A549 (cell line): Measurements from ENCODE around the gene ANKRD10. TPM values are rescaled to one million over a fixed set of nuclear protein-coding genes. Genes with fewer than 3 reads are reported as not detected.

Experiments used
- ATAC-seq, 2 experiments: fragments of 200-7000 bp in 1 of 2; fragments of >200 bp in 1 of 2; cut with Nextera tagmentation in 1 of 2; cut with Tn5 transposase in 1 of 2; 3 replicates each; pipeline versions ENCODE4 v1.8.0 to v1.9.1; 2018 to 2020; ENCODE audit warnings: mild to moderate bottlenecking in 1 of 2, moderate library complexity in 1 of 2
- CTCF ChIA-PET: fragments of 300-600 bp; sonication (Branson Sonifier 250); formaldehyde crosslinking; extraction: SDS; loops from one replicate; lab custom pipeline; 2021; ENCODE audit warnings: antibody characterized with exemption, inconsistent platforms; lab: Yijun Ruan, JAX
- POLR2A ChIA-PET: fragments of 350-600 bp; formaldehyde crosslinking; extraction: SDS; loops from one replicate; lab custom pipeline; 2021; ENCODE audit warnings: antibody characterized with exemption, inconsistent platforms; lab: Yijun Ruan, JAX
- DNase-seq, 2 experiments: peaks; one replicate each; pipeline versions ENCODE4 v3.0.0 to v3.0.0-alpha.2; 2011 to 2016; ENCODE audit warnings: low read depth in 1 of 2, low spot score in 1 of 2
- FAIRE-seq: peaks from 2 replicates; lab custom pipeline; 2011; peaks lifted over from hg19 to GRCh38; lab: Jason Lieb, UNC
- H3K27ac ChIP-seq, 2 experiments: fragments of >200 bp; sonication (Bioruptor Twin); formaldehyde crosslinking; 3 replicates each; pipeline ENCODE4 v1.5.1; 2016 to 2017
- H3K4me1 ChIP-seq: fragments of >200 bp; sonication (Bioruptor Twin); formaldehyde crosslinking; 3 replicates; pipeline ENCODE4 v1.6.1; 2016
- H3K4me2 ChIP-seq: fragments of >200 bp; sonication (Bioruptor Twin); formaldehyde crosslinking; 3 replicates; pipeline ENCODE4 v1.6.1; 2016
- H3K4me3 ChIP-seq: fragments of >200 bp; sonication (Bioruptor Twin); formaldehyde crosslinking; 3 replicates; pipeline ENCODE4 v1.5.1; 2016
- H3K9me3 ChIP-seq: fragments of >200 bp; sonication (Bioruptor Twin); formaldehyde crosslinking; 3 replicates; pipeline ENCODE4 v1.6.1; 2016
- CBX2 ChIP-seq: fragments of 200-600 bp; sonication (generic); IDR thresholded peaks from 2 replicates; pipeline ENCODE4 v1.6.1; 2016; ENCODE audit warnings: low read depth, mild to moderate bottlenecking, borderline replicate concordance
- CBX8 ChIP-seq: fragments of 200-600 bp; sonication (generic); IDR thresholded peaks from 2 replicates; pipeline ENCODE4 v1.6.1; 2016
- CHD2 ChIP-seq: fragments of 150-350 bp; IDR thresholded peaks from 2 replicates; pipeline ENCODE4 v1.6.1; 2014; ENCODE audit warnings: low read length; ENCODE audit not compliant: partially characterized antibody
- CHD4 ChIP-seq: fragments of 200-600 bp; sonication (generic); IDR thresholded peaks from 2 replicates; pipeline ENCODE4 v1.6.1; 2016; ENCODE audit warnings: antibody characterized with exemption, mild to moderate bottlenecking, borderline replicate concordance
- EHF ChIP-seq: fragments of 250-450 bp; sonication (Bioruptor Pico); IDR thresholded peaks from 2 replicates; pipeline ENCODE4 v1.5.0; 2020; ENCODE audit warnings: mild to moderate bottlenecking
- EHMT2 ChIP-seq: fragments of 200-600 bp; sonication (generic); IDR thresholded peaks from 2 replicates; pipeline ENCODE4 v1.6.1; 2016; ENCODE audit warnings: antibody characterized with exemption, low read depth, mild to moderate bottlenecking, moderate library complexity
- ESRRA ChIP-seq: fragments of 150-350 bp; IDR thresholded peaks from 2 replicates; pipeline ENCODE4 v1.6.1; 2014; ENCODE audit warnings: mild to moderate bottlenecking, low read length, borderline replicate concordance
- FOSL2 ChIP-seq, 2 experiments: fragments of 450-650 bp in 1 of 2; fragments of >200 bp in 1 of 2; sonication (Bioruptor Twin) in 1 of 2; formaldehyde crosslinking; IDR thresholded peaks; 2 replicates each; pipeline versions ENCODE4 v1.5.0 to v1.6.1; 2016 to 2020; ENCODE audit warnings: mild to moderate bottlenecking in 1 of 2, moderate library complexity in 1 of 2
- GATA3 ChIP-seq: IDR thresholded peaks from 2 replicates; pipeline ENCODE4 v1.6.1; 2012; ENCODE audit warnings: borderline replicate concordance
- HEYL ChIP-seq: fragments of 250-450 bp; sonication (Bioruptor Pico); IDR thresholded peaks from 2 replicates; pipeline ENCODE4 v1.8.0; 2021; ENCODE audit warnings: mild to moderate bottlenecking, moderate library complexity
- HOXB13 ChIP-seq: fragments of 250-450 bp; sonication (Bioruptor Pico); IDR thresholded peaks from 2 replicates; pipeline ENCODE4 v1.5.0; 2020; ENCODE audit warnings: low read depth, mild to moderate bottlenecking, moderate library complexity
- JUNB ChIP-seq: fragments of >200 bp; sonication (Bioruptor Twin); formaldehyde crosslinking; IDR thresholded peaks from 2 replicates; pipeline ENCODE4 v1.6.1; 2016
- KDM5A ChIP-seq: fragments of 200-600 bp; sonication (generic); IDR thresholded peaks from 2 replicates; pipeline ENCODE4 v1.6.1; 2016; ENCODE audit warnings: antibody characterized with exemption, mild to moderate bottlenecking
- MYC ChIP-seq: IDR thresholded peaks from 2 replicates; pipeline ENCODE4 v1.6.1; 2012; ENCODE audit warnings: mild to moderate bottlenecking, inconsistent platforms, low read length, improper control_type of control experiment, borderline replicate concordance
- NFE2L2 ChIP-seq: fragments of 150-350 bp; conservative IDR thresholded peaks from 2 replicates; pipeline ENCODE4 v1.6.1; 2014; ENCODE audit warnings: low read length
- NPAS2 ChIP-seq: fragments of 250-450 bp; sonication (Bioruptor Pico); IDR thresholded peaks from 2 replicates; pipeline ENCODE4 v1.8.0; 2022; ENCODE audit warnings: mild to moderate bottlenecking, moderate library complexity, borderline replicate concordance
- NR3C1 ChIP-seq: fragments of >200 bp; sonication (Bioruptor Twin); formaldehyde crosslinking; IDR thresholded peaks from 3 replicates; pipeline ENCODE4 v1.6.1; 2017
- PHF8 ChIP-seq: fragments of 200-600 bp; sonication (generic); IDR thresholded peaks from 2 replicates; pipeline ENCODE4 v1.6.1; 2016; ENCODE audit warnings: low read depth, mild to moderate bottlenecking, antibody characterized with exemption, moderate library complexity, borderline replicate concordance
- POLR2A ChIP-seq: IDR thresholded peaks from 2 replicates; pipeline ENCODE4 v1.6.1; 2012; ENCODE audit warnings: mild to moderate bottlenecking, low read length
- RARB ChIP-seq: fragments of 250-450 bp; sonication (Bioruptor Pico); IDR thresholded peaks from 2 replicates; pipeline ENCODE4 v1.8.0; 2021; ENCODE audit warnings: mild to moderate bottlenecking, moderate library complexity
- RCOR1 ChIP-seq: fragments of 150-350 bp; IDR thresholded peaks from 2 replicates; pipeline ENCODE4 v1.6.1; 2014; ENCODE audit warnings: antibody characterized with exemption, low read length, low read depth
- RNF2 ChIP-seq: fragments of 200-600 bp; sonication (generic); IDR thresholded peaks from 2 replicates; pipeline ENCODE4 v1.6.1; 2016; ENCODE audit warnings: low read depth, mild to moderate bottlenecking, antibody characterized with exemption, moderate library complexity, borderline replicate concordance
- SMC3 ChIP-seq: fragments of >200 bp; sonication (Bioruptor Twin); formaldehyde crosslinking; IDR thresholded peaks from 3 replicates; pipeline ENCODE4 v1.6.1; 2018; ENCODE audit warnings: inconsistent platforms
- TP53 ChIP-seq: fragments of 250-450 bp; sonication (Bioruptor Pico); IDR thresholded peaks from 2 replicates; pipeline ENCODE4 v1.5.0; 2021; ENCODE audit warnings: mild to moderate bottlenecking, moderate library complexity
- ZC3H11A ChIP-seq: fragments of 450-650 bp; IDR thresholded peaks from 2 replicates; pipeline ENCODE4 v1.6.1; 2014; ENCODE audit warnings: antibody characterized with exemption, mild to moderate bottlenecking
- ZSCAN20 ChIP-seq: fragments of 250-450 bp; sonication (Bioruptor Pico); IDR thresholded peaks from 2 replicates; pipeline ENCODE4 v1.8.0; 2022; ENCODE audit warnings: mild to moderate bottlenecking, moderate library complexity
- WGBS: methylation state at CpG from one replicate; pipeline ENCODE4 v1.1.6; 2017; ENCODE audit errors: missing lambda C conversion rate; 5-methylcytosine and 5-hydroxymethylcytosine counted together
- polyA plus RNA-seq, 4 experiments: library from polyadenylated mRNA; depleted of rRNA in 3 of 4; stranded (reverse); fragments of >200 nt; fragmentation: RNase III in 1 of 4; extraction: RNeasy Plus Mini Kit Qiagen cat#74134 plus additional on column Dnase treatment in 1 of 4; gene quantifications; 2 replicates in 3 of 4; 3 replicates in 1 of 4; pipeline ENCODE4 v1.2.3, GENCODE V29; 2011 to 2017
- TF ChIP-seq, protein P1 (sequence below): fragments of 200-600 bp; sonication (generic); IDR thresholded peaks from 2 replicates; pipeline ENCODE4 v1.6.1; 2016; ENCODE audit warnings: antibody characterized with exemption, mild to moderate bottlenecking, moderate library complexity
- TF ChIP-seq, protein P2 (sequence below): fragments of 150-350 bp; IDR thresholded peaks from 2 replicates; pipeline ENCODE4 v1.6.1; 2014; ENCODE audit warnings: low read depth, mild to moderate bottlenecking, low read length

Gene ANKRD10
- polyA plus RNA-seq, 2 of the 4 experiments (the other 2 are of a cell fraction), result 32.1 to 66.0 TPM

DNA sequence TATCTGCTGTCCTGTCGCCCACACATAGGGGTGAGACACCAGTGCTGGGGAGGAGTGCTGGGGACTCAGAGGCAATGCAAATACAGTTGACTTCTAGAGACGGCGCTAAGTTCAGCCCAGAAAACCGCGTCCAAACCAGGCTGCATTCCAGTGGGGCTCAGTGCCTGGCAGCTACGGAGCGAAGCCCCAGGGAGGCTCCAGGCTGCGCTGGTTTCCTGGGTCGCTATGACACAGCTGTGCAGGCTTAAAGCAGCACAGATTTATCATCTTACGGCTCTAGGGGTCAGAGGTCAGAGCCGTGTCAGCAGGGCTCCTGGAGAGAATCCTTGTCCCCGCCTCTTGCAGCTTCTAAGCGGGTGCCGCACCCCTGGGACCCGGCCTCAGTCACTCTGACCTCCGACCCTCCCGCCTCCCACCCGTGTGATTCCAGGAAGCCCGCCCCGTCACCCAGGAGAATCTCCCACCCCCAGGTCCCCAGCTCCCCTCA lies 61.6 kb downstream of the ANKRD10 start:
- WGBS, result 84% methylated on average over 13 of the region's 20 CpGs
- peaks cover 2% of the 10 kb centered on the region; the same call in 1 of the 3 replicates for H3K9me3 ChIP-seq
- CTCF ChIA-PET, result interaction anchor here (1.4 kb wide), 1 partner anchor 22 kb away, joined by 3 read pairs; no protein-coding TSS in a partner anchor
- FAIRE-seq, result no peak
- no peak for ATAC-seq
- DNase-seq, result no peak
- TF ChIP-seq CHD4 (no peak), HOXB13 (CRISPR knock-in tag) (no peak)
- TF ChIP-seq, all 56 proteins: peak for 0
- H3K4me1 ChIP-seq, result no peaks in the 10 kb centered on the region
- no peak overlapping the region for H3K4me2 ChIP-seq
- H3K27ac ChIP-seq, result no peak overlapping the region
- no peak overlapping the region for H3K4me3 ChIP-seq
- POLR2A ChIA-PET, result no interaction called here

DNA sequence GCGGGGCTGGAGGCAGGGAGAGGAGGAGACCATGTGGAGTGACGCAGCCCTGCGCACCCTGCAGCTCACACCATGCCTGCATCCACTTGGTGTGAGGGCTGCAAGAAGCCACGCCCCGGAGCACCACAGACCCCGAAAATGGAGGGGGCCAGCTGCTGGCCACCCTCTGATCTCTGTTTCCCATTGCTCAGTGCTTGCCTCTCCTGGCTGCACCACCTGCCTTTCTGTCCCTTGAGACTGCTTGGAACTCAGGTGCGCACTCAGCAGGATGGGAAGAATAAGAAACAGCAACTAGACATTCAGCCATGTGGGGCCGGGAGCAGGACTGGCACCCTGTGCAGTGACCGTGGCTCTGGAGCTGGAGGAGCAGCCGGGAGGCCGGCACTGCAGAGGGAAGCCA lies 64.0 kb downstream of the ANKRD10 start:
- Histone ChIP-seq H3K27ac (no peak overlapping the region), H3K9me3 (no peaks in the 10 kb centered on the region), H3K4me2 (no peak overlapping the region), H3K4me1 (no peaks in the 10 kb centered on the region), H3K4me3 (no peak overlapping the region)
- 57% methylated on average over 10 of the region's 11 CpGs for WGBS
- ChIA-PET POLR2A (no interaction called here), CTCF (no interaction called here)
- no peak for FAIRE-seq
- no peak; a peak in 2 of 6 replicates for ATAC-seq
- no peak for DNase-seq
- TF ChIP-seq EHF (no peak), ZSCAN20 (CRISPR knock-in tag) (no peak), HOXB13 (CRISPR knock-in tag) (no peak), CBX2 (no peak), KDM5A (no peak), NFE2L2 (no peak), POLR2A (no peak), NPAS2 (CRISPR knock-in tag) (no peak)
- TF ChIP-seq, protein P1, sequence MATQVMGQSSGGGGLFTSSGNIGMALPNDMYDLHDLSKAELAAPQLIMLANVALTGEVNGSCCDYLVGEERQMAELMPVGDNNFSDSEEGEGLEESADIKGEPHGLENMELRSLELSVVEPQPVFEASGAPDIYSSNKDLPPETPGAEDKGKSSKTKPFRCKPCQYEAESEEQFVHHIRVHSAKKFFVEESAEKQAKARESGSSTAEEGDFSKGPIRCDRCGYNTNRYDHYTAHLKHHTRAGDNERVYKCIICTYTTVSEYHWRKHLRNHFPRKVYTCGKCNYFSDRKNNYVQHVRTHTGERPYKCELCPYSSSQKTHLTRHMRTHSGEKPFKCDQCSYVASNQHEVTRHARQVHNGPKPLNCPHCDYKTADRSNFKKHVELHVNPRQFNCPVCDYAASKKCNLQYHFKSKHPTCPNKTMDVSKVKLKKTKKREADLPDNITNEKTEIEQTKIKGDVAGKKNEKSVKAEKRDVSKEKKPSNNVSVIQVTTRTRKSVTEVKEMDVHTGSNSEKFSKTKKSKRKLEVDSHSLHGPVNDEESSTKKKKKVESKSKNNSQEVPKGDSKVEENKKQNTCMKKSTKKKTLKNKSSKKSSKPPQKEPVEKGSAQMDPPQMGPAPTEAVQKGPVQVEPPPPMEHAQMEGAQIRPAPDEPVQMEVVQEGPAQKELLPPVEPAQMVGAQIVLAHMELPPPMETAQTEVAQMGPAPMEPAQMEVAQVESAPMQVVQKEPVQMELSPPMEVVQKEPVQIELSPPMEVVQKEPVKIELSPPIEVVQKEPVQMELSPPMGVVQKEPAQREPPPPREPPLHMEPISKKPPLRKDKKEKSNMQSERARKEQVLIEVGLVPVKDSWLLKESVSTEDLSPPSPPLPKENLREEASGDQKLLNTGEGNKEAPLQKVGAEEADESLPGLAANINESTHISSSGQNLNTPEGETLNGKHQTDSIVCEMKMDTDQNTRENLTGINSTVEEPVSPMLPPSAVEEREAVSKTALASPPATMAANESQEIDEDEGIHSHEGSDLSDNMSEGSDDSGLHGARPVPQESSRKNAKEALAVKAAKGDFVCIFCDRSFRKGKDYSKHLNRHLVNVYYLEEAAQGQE, result no peak
- TF ChIP-seq, protein P2, sequence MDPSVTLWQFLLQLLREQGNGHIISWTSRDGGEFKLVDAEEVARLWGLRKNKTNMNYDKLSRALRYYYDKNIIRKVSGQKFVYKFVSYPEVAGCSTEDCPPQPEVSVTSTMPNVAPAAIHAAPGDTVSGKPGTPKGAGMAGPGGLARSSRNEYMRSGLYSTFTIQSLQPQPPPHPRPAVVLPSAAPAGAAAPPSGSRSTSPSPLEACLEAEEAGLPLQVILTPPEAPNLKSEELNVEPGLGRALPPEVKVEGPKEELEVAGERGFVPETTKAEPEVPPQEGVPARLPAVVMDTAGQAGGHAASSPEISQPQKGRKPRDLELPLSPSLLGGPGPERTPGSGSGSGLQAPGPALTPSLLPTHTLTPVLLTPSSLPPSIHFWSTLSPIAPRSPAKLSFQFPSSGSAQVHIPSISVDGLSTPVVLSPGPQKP, result no peak

DNA sequence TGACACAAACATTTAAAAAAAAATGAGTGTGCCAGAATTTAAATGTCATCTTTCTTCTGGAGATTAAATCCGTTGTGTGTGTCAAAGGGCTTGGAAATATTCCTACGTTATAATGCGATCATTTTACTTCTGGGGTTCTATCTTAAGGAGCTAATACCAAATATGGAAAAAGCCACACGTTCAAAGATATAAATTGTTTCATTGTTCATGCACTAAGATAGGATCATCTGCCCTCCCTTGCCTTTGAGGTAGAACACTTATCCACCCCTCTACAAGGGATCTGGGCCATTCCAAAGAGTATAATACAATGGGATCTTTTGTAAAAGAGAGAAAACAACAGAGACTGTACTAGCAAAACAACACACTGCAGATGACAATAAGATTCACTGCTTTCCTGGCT lies 64.9 kb downstream of the ANKRD10 start:
- TF ChIP-seq GATA3 (no peak), NR3C1 (no peak), NPAS2 (CRISPR knock-in tag) (no peak), MYC (no peak), ESRRA (no peak), RNF2 (no peak), PHF8 (no peak), CHD2 (no peak), HEYL (CRISPR knock-in tag) (no peak), RARB (CRISPR knock-in tag) (no peak), TP53 (CRISPR knock-in tag) (no peak), ZC3H11A (no peak), FOSL2 (IDR thresholded peaks at IDR 0.05) (no peak), FOSL2 (CRISPR knock-in tag; IDR thresholded peaks at IDR 0.05) (no peak), CBX8 (no peak), EHMT2 (no peak), SMC3 (no peak), JUNB (no peak), RCOR1 (no peak)
- TF ChIP-seq, all 56 proteins: peak for 0
- DNase-seq (no peak), FAIRE-seq (no peak), ATAC-seq (no peak)
- no peak overlapping the region for H3K27ac ChIP-seq
- POLR2A ChIA-PET, result no interaction called here
- CTCF ChIA-PET, result no interaction called here
- no peaks in the 10 kb centered on the region for H3K9me3 ChIP-seq
- H3K4me3 ChIP-seq, result no peak overlapping the region
- no peak overlapping the region for H3K4me2 ChIP-seq
- H3K4me1 ChIP-seq, result no peaks in the 10 kb centered on the region
- 58% methylated on average over 4 of the region's 4 CpGs for WGBS
